ENCODE results near the gene PLA2G2F. TPM values are rescaled to one million over a fixed set of nuclear protein-coding genes. Genes with fewer than 3 reads are reported as not detected.

Gene PLA2G2F
- total RNA-seq, 1 experiment from 2014 or later: not detected

- no peak overlapping the region for H3K27ac ChIP-seq (ENCODE audit: low read depth, low read length, poor library complexity, severe bottlenecking)
- TF ChIP-seq CTCF (conservative IDR thresholded peaks at IDR 0.05; ENCODE audit: low read depth, low read length) (no peak), EZH2 (IDR thresholded peaks at IDR 0.05; ENCODE audit: borderline replicate concordance, low read depth, low read length, poor library complexity, severe bottlenecking) (no peak)
- ChIA-PET POLR2A (ENCODE audit: low non-redundant PET) (no interaction called here), CTCF (no interaction called here)
- no peak for DNase-seq (ENCODE audit: low spot score)
- BruUV-seq (replicated peaks): no TSS peak
- H3K9me3 ChIP-seq (ENCODE audit: low read depth, low read length, poor library complexity, severe bottlenecking): no peaks in the 10 kb centered on the region
- no peak overlapping the region for H3K4me3 ChIP-seq (ENCODE audit: low read depth, low read length, poor library complexity, severe bottlenecking)
- intact Hi-C loops (cut with micrococcal nuclease; ENCODE audit: unreplicated experiment): no loop called here
- no peaks in the 10 kb centered on the region for H3K36me3 ChIP-seq (ENCODE audit: insufficient read depth, low read length, poor library complexity, severe bottlenecking)
- peaks cover 12% of the 10 kb centered on the region for H3K4me1 ChIP-seq (ENCODE audit: insufficient read depth, low read length, poor library complexity, severe bottlenecking)
- peaks cover 3% of the 10 kb centered on the region for H3K27me3 ChIP-seq (replicated peaks; ENCODE audit: insufficient read depth, low read depth, low read length, poor library complexity)
Measured at GRCh38 chr1:20123722-20124455, 15.2 kb upstream of the PLA2G2F start.

- ChIA-PET CTCF (no interaction called here), POLR2A (ENCODE audit: low non-redundant PET) (no interaction called here)
- Histone ChIP-seq H3K4me1 (ENCODE audit: insufficient read depth, low read length, poor library complexity, severe bottlenecking) (peaks cover 12% of the 10 kb centered on the region), H3K27me3 (replicated peaks; ENCODE audit: insufficient read depth, low read depth, low read length, poor library complexity) (peaks cover 3% of the 10 kb centered on the region), H3K9me3 (ENCODE audit: low read depth, low read length, poor library complexity, severe bottlenecking) (no peaks in the 10 kb centered on the region), H3K36me3 (ENCODE audit: insufficient read depth, low read length, poor library complexity, severe bottlenecking) (no peaks in the 10 kb centered on the region), H3K4me3 (ENCODE audit: low read depth, low read length, poor library complexity, severe bottlenecking) (no peak overlapping the region), H3K27ac (ENCODE audit: low read depth, low read length, poor library complexity, severe bottlenecking) (no peak overlapping the region)
- DNase-seq (ENCODE audit: low spot score): peak; percentile 84
- intact Hi-C loops (cut with micrococcal nuclease; ENCODE audit: unreplicated experiment): no loop called here
- TF ChIP-seq CTCF (conservative IDR thresholded peaks at IDR 0.05; ENCODE audit: low read depth, low read length) (no peak), EZH2 (IDR thresholded peaks at IDR 0.05; ENCODE audit: borderline replicate concordance, low read depth, low read length, poor library complexity, severe bottlenecking) (no peak)
- no TSS peak for BruUV-seq (replicated peaks)
Measured at GRCh38 chr1:20124456-20125057, 14.6 kb upstream of the PLA2G2F start.

GRCh38 chr1:20125100-20125499, 14.0 kb upstream of the PLA2G2F start:
- no peak overlapping the region for H3K27ac ChIP-seq (ENCODE audit: low read depth, low read length, poor library complexity, severe bottlenecking)
- no peaks in the 10 kb centered on the region for H3K9me3 ChIP-seq (ENCODE audit: low read depth, low read length, poor library complexity, severe bottlenecking)
- H3K4me1 ChIP-seq (ENCODE audit: insufficient read depth, low read length, poor library complexity, severe bottlenecking): peaks cover 12% of the 10 kb centered on the region
- TF ChIP-seq EZH2 (IDR thresholded peaks at IDR 0.05; ENCODE audit: borderline replicate concordance, low read depth, low read length, poor library complexity, severe bottlenecking) (no peak), CTCF (conservative IDR thresholded peaks at IDR 0.05; ENCODE audit: low read depth, low read length) (no peak)
- ChIA-PET CTCF (no interaction called here), POLR2A (ENCODE audit: low non-redundant PET) (no interaction called here)
- no peak overlapping the region for H3K4me3 ChIP-seq (ENCODE audit: low read depth, low read length, poor library complexity, severe bottlenecking)
- peaks cover 3% of the 10 kb centered on the region for H3K27me3 ChIP-seq (replicated peaks; ENCODE audit: insufficient read depth, low read depth, low read length, poor library complexity)
- H3K36me3 ChIP-seq (ENCODE audit: insufficient read depth, low read length, poor library complexity, severe bottlenecking): no peaks in the 10 kb centered on the region
- DNase-seq (ENCODE audit: low spot score): no peak
- no TSS peak for BruUV-seq (replicated peaks)
- intact Hi-C loops (cut with micrococcal nuclease; ENCODE audit: unreplicated experiment): no loop called here
